AG04450 (cell line): Measurements from ENCODE around the gene B3GALT5. TPM values are rescaled to one million over a fixed set of nuclear protein-coding genes. Genes with fewer than 3 reads are reported as not detected.
"Not testable (repeated sequence)": the region's sequence is repeated elsewhere in the genome, so short reads cannot be mapped to it uniquely, and the experiment has no call there.

Experiments
- CTCF ChIA-PET: fragments of 300-600, 350-600 bp; formaldehyde crosslinking; extraction: SDS; loops from one replicate; lab custom pipeline; 2022; ENCODE audit warnings: antibody characterized with exemption, inconsistent platforms; lab: Charles Lee
- POLR2A ChIA-PET: fragments of 350-600 bp; formaldehyde crosslinking; extraction: SDS; loops from one replicate; lab custom pipeline; 2021; ENCODE audit warnings: antibody characterized with exemption, inconsistent platforms; lab: Yijun Ruan, JAX
- DNase-seq: peaks from one replicate; pipeline ENCODE4 v3.0.0-alpha.2; 2011; ENCODE audit warnings: low read depth, low spot score
- H3K27ac ChIP-seq: one replicate; pipeline ENCODE4 v1.5.1; 2012; ENCODE audit warnings: low read depth, low read length, control low read depth
- H3K27me3 ChIP-seq: one replicate; pipeline ENCODE4 v1.6.0; 2012; ENCODE audit warnings: low read length; ENCODE audit not compliant: control insufficient read depth, insufficient read depth
- H3K4me3 ChIP-seq: 2 replicates; pipeline ENCODE4 v1.5.1; 2011; ENCODE audit warnings: mild to moderate bottlenecking, low read depth, low read length, control low read depth
- H3K9me3 ChIP-seq: 2 replicates; pipeline ENCODE4 v1.5.1; 2012; ENCODE audit warnings: low read length; ENCODE audit not compliant: control insufficient read depth, insufficient read depth
- CTCF ChIP-seq: IDR thresholded peaks from 2 replicates; pipeline ENCODE4 v1.5.1; 2011; ENCODE audit warnings: low read depth, low read length, control low read depth, inconsistent platforms
- polyA plus RNA-seq: library from polyadenylated mRNA; depleted of rRNA; stranded (reverse); fragments of >200 nt; gene quantifications from 2 replicates; pipeline ENCODE4 v1.2.3, GENCODE V29; 2011

The B3GALT5 gene
- polyA plus RNA-seq, 1 experiment = 0.05 TPM

- Histone ChIP-seq H3K4me3 (no peak overlapping the region), H3K27ac (no peak overlapping the region), H3K27me3 (no peaks in the 10 kb centered on the region), H3K9me3 (no peaks in the 10 kb centered on the region)
- POLR2A ChIA-PET = no interaction called here
- CTCF ChIA-PET = no interaction called here
- no peak for DNase-seq
- TF ChIP-seq CTCF = no peak
These were observed 36.1 kb upstream of the B3GALT5 start for GRCh38 chr21:39576518-39577128.

GRCh38 chr21:39579734-39580332, 32.9 kb upstream of the B3GALT5 start:
- H3K27ac ChIP-seq = no peak overlapping the region
- no peaks in the 10 kb centered on the region for H3K9me3 ChIP-seq
- no peak overlapping the region for H3K4me3 ChIP-seq
- no peaks in the 10 kb centered on the region for H3K27me3 ChIP-seq
- ChIA-PET CTCF (no interaction called here), POLR2A (no interaction called here)
- DNase-seq = no peak
- no peak for TF ChIP-seq CTCF

- DNase-seq = no peak
- Histone ChIP-seq H3K27ac (no peak overlapping the region), H3K9me3 (no peaks in the 10 kb centered on the region), H3K4me3 (no peak overlapping the region), H3K27me3 (no peaks in the 10 kb centered on the region)
- TF ChIP-seq CTCF = no peak
- POLR2A ChIA-PET = no interaction called here
- CTCF ChIA-PET = no interaction called here
These were observed 32.0 kb upstream of the B3GALT5 start for GRCh38 chr21:39580744-39581143.

GRCh38 chr21:39581414-39581813, 31.3 kb upstream of the B3GALT5 start:
- DNase-seq = no peak
- H3K27me3 ChIP-seq = no peaks in the 10 kb centered on the region
- no peak overlapping the region for H3K27ac ChIP-seq
- POLR2A ChIA-PET = no interaction called here
- H3K9me3 ChIP-seq = no peaks in the 10 kb centered on the region
- CTCF ChIA-PET = no interaction called here
- no peak for TF ChIP-seq CTCF
- no peak overlapping the region for H3K4me3 ChIP-seq

- TF ChIP-seq CTCF = no peak
- Histone ChIP-seq H3K27me3 (no peaks in the 10 kb centered on the region), H3K4me3 (no peak overlapping the region), H3K9me3 (no peaks in the 10 kb centered on the region), H3K27ac (no peak overlapping the region)
- no peak for DNase-seq
- ChIA-PET CTCF (no interaction called here), POLR2A (no interaction called here)
These were observed 30.0 kb upstream of the B3GALT5 start for GRCh38 chr21:39582749-39583148.

GRCh38 chr21:39583586-39583985, 29.2 kb upstream of the B3GALT5 start:
- H3K27ac ChIP-seq, H3K27me3 ChIP-seq, POLR2A ChIA-PET, DNase-seq, H3K9me3 ChIP-seq, H3K4me3 ChIP-seq, CTCF ChIA-PET: not testable (repeated sequence)
